A673 (cell line): Measurements from ENCODE around the gene SEMG1. TPM values are rescaled to one million over a fixed set of nuclear protein-coding genes. Genes with fewer than 3 reads are reported as not detected.

ENCODE experiments used
- BruUV-seq: library from RNA; stranded (reverse); fragments of 400-500 nt; replicated peaks from 2 replicates; lab custom pipeline; 2021; lab: Mats Ljungman, UMichigan
- CTCF ChIA-PET: fragments of 300-600 bp; sonication (Branson Sonifier 250); formaldehyde crosslinking; loops from one replicate; lab custom pipeline; 2022; ENCODE audit warnings: antibody characterized with exemption; lab: Charles Lee
- POLR2A ChIA-PET: fragments of 300-600 bp; sonication (Branson Sonifier 250); formaldehyde crosslinking; loops from one replicate; lab custom pipeline; 2022; ENCODE audit warnings: antibody characterized with exemption; ENCODE audit not compliant: low non-redundant PET; lab: Charles Lee
- DNase-seq: peaks from one replicate; pipeline ENCODE4 v3.0.0-alpha.2; 2015; ENCODE audit warnings: low spot score
- H3K27ac ChIP-seq: fragments of 200-600 bp; sonication (generic); 2 replicates; pipeline ENCODE4 v1.5.1; 2016; ENCODE audit warnings: mixed run types, low read depth, mild to moderate bottlenecking, mixed read lengths, antibody characterized with exemption, low read length; ENCODE audit not compliant: poor library complexity, severe bottlenecking
- H3K27me3 ChIP-seq: fragments of 200-600 bp; sonication (generic); replicated peaks from 2 replicates; pipeline ENCODE4 v1.6.1; 2017; ENCODE audit warnings: mixed run types, low read depth, mild to moderate bottlenecking, mixed read lengths, antibody characterized with exemption, low read length; ENCODE audit not compliant: insufficient read depth, poor library complexity
- H3K36me3 ChIP-seq: fragments of 200-600 bp; sonication (generic); 2 replicates; pipeline ENCODE4 v1.6.1; 2016; ENCODE audit warnings: mixed run types, mild to moderate bottlenecking, mixed read lengths, antibody characterized with exemption, low read length; ENCODE audit not compliant: insufficient read depth, poor library complexity, severe bottlenecking
- H3K4me1 ChIP-seq: fragments of 200-600 bp; sonication (generic); 2 replicates; pipeline ENCODE4 v1.6.1; 2017; ENCODE audit warnings: mixed run types, mild to moderate bottlenecking, mixed read lengths, antibody characterized with exemption, low read length; ENCODE audit not compliant: insufficient read depth, poor library complexity, severe bottlenecking
- H3K4me3 ChIP-seq: fragments of 200-600 bp; sonication (generic); 2 replicates; pipeline ENCODE4 v1.5.1; 2016; ENCODE audit warnings: low read depth, mixed run types, mild to moderate bottlenecking, mixed read lengths, low read length; ENCODE audit not compliant: poor library complexity, severe bottlenecking
- H3K9me3 ChIP-seq: fragments of 200-600 bp; sonication (generic); 2 replicates; pipeline ENCODE4 v1.6.1; 2016; ENCODE audit warnings: mixed run types, low read depth, mild to moderate bottlenecking, mixed read lengths, antibody characterized with exemption, low read length; ENCODE audit not compliant: poor library complexity, severe bottlenecking
- CTCF ChIP-seq: fragments of 300-800, 200-600 bp; sonication (generic); conservative IDR thresholded peaks from 2 replicates; pipeline ENCODE4 v1.5.1; 2017; ENCODE audit warnings: low read depth, mild to moderate bottlenecking, antibody characterized with exemption, low read length, moderate library complexity, mixed read lengths
- EZH2 ChIP-seq: fragments of 200-600 bp; sonication (generic); IDR thresholded peaks from 2 replicates; pipeline ENCODE4 v1.6.1; 2017; ENCODE audit warnings: borderline replicate concordance, low read depth, mild to moderate bottlenecking, mixed read lengths, antibody characterized with exemption, low read length; ENCODE audit not compliant: poor library complexity, severe bottlenecking
- intact Hi-C: fragments of 100-400 bp; cut with micrococcal nuclease; formaldehyde crosslinking; loops from one replicate; pipeline ENCODE4 v1.10.0; 2022; ENCODE audit not compliant: unreplicated experiment
- total RNA-seq: library from RNA; stranded (reverse); gene quantifications from 2 replicates; pipeline ENCODE4 v1.2.3, GENCODE V29; 2021

Gene SEMG1
- total RNA-seq, 1 experiment from 2014 or later = 5.5 TPM

GRCh38 chr20:45226287-45226686 is 19.5 kb downstream of the SEMG1 start:
- Histone ChIP-seq H3K36me3 (no peaks in the 10 kb centered on the region), H3K4me3 (no peak overlapping the region), H3K27ac (no peak overlapping the region), H3K4me1 (no peaks in the 10 kb centered on the region), H3K9me3 (no peaks in the 10 kb centered on the region), H3K27me3 (peaks cover 74% of the 10 kb centered on the region)
- ChIA-PET POLR2A (no interaction called here), CTCF (no interaction called here)
- no peak for DNase-seq
- intact Hi-C loops = no loop called here
- BruUV-seq = no TSS peak
- no peak for TF ChIP-seq EZH2
- TF ChIP-seq CTCF = no peak

- peak; percentile 61 for DNase-seq
- BruUV-seq = no TSS peak
- Histone ChIP-seq H3K4me1 (no peaks in the 10 kb centered on the region), H3K9me3 (no peaks in the 10 kb centered on the region), H3K27ac (no peak overlapping the region), H3K4me3 (no peak overlapping the region), H3K36me3 (no peaks in the 10 kb centered on the region), H3K27me3 (peaks cover 73% of the 10 kb centered on the region)
- intact Hi-C loops = loop anchor here (2.0 kb wide), 1 partner anchor 91 kb away; no protein-coding TSS in a partner anchor
- CTCF ChIA-PET = interaction anchor here (0.5 to 1.6 kb wide), 6 partner anchors 61 to 217 kb away, joined by 3 to 13 read pairs (median 4); no protein-coding TSS in a partner anchor
- no peak for TF ChIP-seq EZH2
- TF ChIP-seq CTCF = peak; percentile 84
- POLR2A ChIA-PET = no interaction called here
Measured at GRCh38 chr20:45229264-45230056, 22.6 kb downstream of the SEMG1 start.

GRCh38 chr20:45230631-45231030 is 23.8 kb downstream of the SEMG1 start:
- no TSS peak for BruUV-seq
- TF ChIP-seq CTCF (no peak), EZH2 (no peak)
- DNase-seq = no peak
- H3K27me3 ChIP-seq = peaks cover 64% of the 10 kb centered on the region
- intact Hi-C loops = no loop called here
- ChIA-PET POLR2A (no interaction called here), CTCF (interaction anchor here (1.6 kb wide), 1 partner anchor 73 kb away, joined by 6 read pairs; no protein-coding TSS in a partner anchor)
- H3K4me1 ChIP-seq = no peaks in the 10 kb centered on the region
- H3K27ac ChIP-seq = no peak overlapping the region
- no peak overlapping the region for H3K4me3 ChIP-seq
- no peaks in the 10 kb centered on the region for H3K36me3 ChIP-seq
- no peaks in the 10 kb centered on the region for H3K9me3 ChIP-seq
